ENCODE data around the gene MKX.

- TF ChIP-seq CTCF (IDR thresholded peaks at IDR 0.05) (no peak), POLR2A (IDR thresholded peaks at IDR 0.05) (no peak)
Observed at GRCh38 chr10:27688991-27689390, 56.6 kb downstream of the MKX start.
